Common myeloid progenitor, CD34-positive (primary cell): Measurements from ENCODE around the gene SYNPR.

Experiments used
- CTCF ChIA-PET: fragments of 350-600 bp; sonication (Branson Sonifier 250); formaldehyde crosslinking; loops from one replicate; lab custom pipeline; 2021; ENCODE audit warnings: antibody characterized with exemption; lab: Charles Lee
- POLR2A ChIA-PET: fragments of 350-600 bp; sonication (Branson Sonifier 250); formaldehyde crosslinking; loops from one replicate; lab custom pipeline; 2021; ENCODE audit warnings: antibody characterized with exemption; lab: Charles Lee
- DNase-seq, 3 donors: peaks; one replicate each; pipeline versions ENCODE4 v3.0.0 to v3.0.0-alpha.2; 2013
- H3K27ac ChIP-seq, 2 experiments: 1 replicate in 1 of 2; 2 replicates in 1 of 2; pipeline ENCODE4 v1.7.0; 2013; ENCODE audit warnings: inconsistent platforms in 2 of 2, low read length in 2 of 2, mild to moderate bottlenecking in 2 of 2, low read depth in 1 of 2, moderate library complexity in 1 of 2; ENCODE audit not compliant: severe bottlenecking in 2 of 2, insufficient read depth in 1 of 2, poor library complexity in 1 of 2
- H3K27me3 ChIP-seq, 5 experiments: replicated peaks in 2 of 5; 1 replicate in 3 of 5; 2 replicates in 2 of 5; pipeline versions ENCODE4 v1.6.1 to v1.7.0; 2013; ENCODE audit warnings: low read length in 4 of 5, mild to moderate bottlenecking in 2 of 5, moderate library complexity in 2 of 5, inconsistent platforms in 1 of 5; ENCODE audit not compliant: insufficient read depth in 5 of 5, control insufficient read depth in 4 of 5
- H3K36me3 ChIP-seq, 4 experiments: 1 replicate in 2 of 4; 2 replicates in 2 of 4; pipeline versions ENCODE4 v1.6.1 to v1.7.0; 2013; ENCODE audit warnings: low read length in 3 of 4, control low read depth in 1 of 4, mild to moderate bottlenecking in 1 of 4; ENCODE audit not compliant: control insufficient read depth in 4 of 4, insufficient read depth in 4 of 4
- H3K4me1 ChIP-seq, 4 experiments: 1 replicate in 3 of 4; 2 replicates in 1 of 4; pipeline versions ENCODE4 v1.6.1 to v1.7.1; 2013; ENCODE audit warnings: low read length in 3 of 4, mild to moderate bottlenecking in 3 of 4, control low read depth in 1 of 4, inconsistent platforms in 1 of 4, moderate library complexity in 1 of 4; ENCODE audit not compliant: control insufficient read depth in 4 of 4, insufficient read depth in 4 of 4; ENCODE audit errors: control extremely low read depth in 1 of 4
- H3K4me3 ChIP-seq, 7 experiments: 1 replicate in 4 of 7; 2 replicates in 3 of 7; pipeline versions ENCODE4 v1.5.1 to v1.7.0; 2013; ENCODE audit warnings: mild to moderate bottlenecking in 7 of 7, low read length in 6 of 7, moderate library complexity in 6 of 7, inconsistent platforms in 2 of 7, low read depth in 2 of 7, control low read depth in 1 of 7; ENCODE audit not compliant: insufficient read depth in 4 of 7, control insufficient read depth in 1 of 7; ENCODE audit errors: extremely low read depth in 1 of 7
- H3K9me3 ChIP-seq, 5 experiments: 1 replicate in 4 of 5; 2 replicates in 1 of 5; pipeline versions ENCODE4 v1.6.1 to v1.7.1; 2013; ENCODE audit warnings: low read length in 4 of 5, mild to moderate bottlenecking in 2 of 5, inconsistent platforms in 1 of 5, low read depth in 1 of 5, moderate library complexity in 1 of 5; ENCODE audit not compliant: control insufficient read depth in 4 of 5, insufficient read depth in 2 of 5; ENCODE audit errors: control extremely low read depth in 1 of 5
- WGBS: methylation state at CpG from one replicate; pipeline ENCODE4 v1.1.5; 2013; ENCODE audit not compliant: insufficient coverage; 5-methylcytosine and 5-hydroxymethylcytosine counted together

The SYNPR gene

GRCh38 chr3:63493101-63493500 is 215.0 kb downstream of the SYNPR start:
- no peaks in the 10 kb centered on the region for H3K4me1 ChIP-seq
- CTCF ChIA-PET, result no interaction called here
- H3K27ac ChIP-seq, result no peak overlapping the region
- no peaks in the 10 kb centered on the region for H3K36me3 ChIP-seq
- 95% methylated on average over 2 of the region's 3 CpGs for WGBS
- H3K9me3 ChIP-seq, result peaks cover 0 to 2% (median 0%) of the 10 kb centered on the region in 5 experiments
- no peak overlapping the region for H3K4me3 ChIP-seq
- POLR2A ChIA-PET, result no interaction called here
- H3K27me3 ChIP-seq, result no peaks in the 10 kb centered on the region
- no peak for DNase-seq

GRCh38 chr3:63494646-63495045 is 216.5 kb downstream of the SYNPR start:
- WGBS, result no CpG with 5 or more reads among the region's 1 CpG
- Histone ChIP-seq H3K4me3 (no peak overlapping the region), H3K27ac (no peak overlapping the region), H3K36me3 (no peaks in the 10 kb centered on the region), H3K9me3 (peaks cover 0 to 2% (median 0%) of the 10 kb centered on the region in 5 experiments), H3K27me3 (no peaks in the 10 kb centered on the region), H3K4me1 (no peaks in the 10 kb centered on the region)
- ChIA-PET CTCF (no interaction called here), POLR2A (no interaction called here)
- DNase-seq, result no peak

GRCh38 chr3:63497641-63498040 is 219.5 kb downstream of the SYNPR start:
- peaks cover 0 to 2% (median 0%) of the 10 kb centered on the region in 5 experiments for H3K9me3 ChIP-seq
- ChIA-PET CTCF (no interaction called here), POLR2A (no interaction called here)
- no peak for DNase-seq
- no CpG with 5 or more reads among the region's 2 CpGs for WGBS
- no peaks in the 10 kb centered on the region for H3K36me3 ChIP-seq
- H3K27me3 ChIP-seq, result no peaks in the 10 kb centered on the region
- no peak overlapping the region for H3K4me3 ChIP-seq
- H3K27ac ChIP-seq, result no peak overlapping the region
- no peaks in the 10 kb centered on the region for H3K4me1 ChIP-seq

GRCh38 chr3:63500196-63500595 is 222.1 kb downstream of the SYNPR start:
- Histone ChIP-seq H3K4me1 (no peaks in the 10 kb centered on the region), H3K4me3 (no peak overlapping the region), H3K9me3 (no peaks in the 10 kb centered on the region), H3K27me3 (no peaks in the 10 kb centered on the region), H3K36me3 (no peaks in the 10 kb centered on the region), H3K27ac (no peak overlapping the region)
- WGBS, result 93% methylated on average over 2 of the region's 5 CpGs
- DNase-seq, result no peak
- POLR2A ChIA-PET, result no interaction called here
- CTCF ChIA-PET, result no interaction called here

- Histone ChIP-seq H3K4me1 (no peaks in the 10 kb centered on the region), H3K36me3 (no peaks in the 10 kb centered on the region), H3K4me3 (no peak overlapping the region), H3K27me3 (no peaks in the 10 kb centered on the region), H3K9me3 (no peaks in the 10 kb centered on the region), H3K27ac (no peak overlapping the region)
- no CpG with 5 or more reads among the region's 1 CpG for WGBS
- no peak for DNase-seq
- CTCF ChIA-PET, result no interaction called here
- POLR2A ChIA-PET, result no interaction called here
Measured at GRCh38 chr3:63508305-63508704, 230.2 kb downstream of the SYNPR start.

- no peak for DNase-seq
- no peaks in the 10 kb centered on the region for H3K4me1 ChIP-seq
- ChIA-PET CTCF (no interaction called here), POLR2A (no interaction called here)
- H3K36me3 ChIP-seq, result no peaks in the 10 kb centered on the region
- H3K9me3 ChIP-seq, result no peaks in the 10 kb centered on the region
- H3K27ac ChIP-seq, result no peak overlapping the region
- H3K27me3 ChIP-seq, result no peaks in the 10 kb centered on the region
- no peak overlapping the region for H3K4me3 ChIP-seq
Measured at GRCh38 chr3:63508771-63509170, 230.7 kb downstream of the SYNPR start.

- no peaks in the 10 kb centered on the region for H3K27me3 ChIP-seq
- no peak for DNase-seq
- ChIA-PET POLR2A (no interaction called here), CTCF (no interaction called here)
- H3K9me3 ChIP-seq, result no peaks in the 10 kb centered on the region
- no peaks in the 10 kb centered on the region for H3K36me3 ChIP-seq
- H3K27ac ChIP-seq, result no peak overlapping the region
- H3K4me3 ChIP-seq, result no peak overlapping the region
- no peaks in the 10 kb centered on the region for H3K4me1 ChIP-seq
- no CpG with 5 or more reads among the region's 1 CpG for WGBS
Measured at GRCh38 chr3:63513791-63514190, 235.7 kb downstream of the SYNPR start.
